OCI-LY1 (cell line): Measurements from ENCODE around the gene PKMYT1.

Experiments used
- CTCF ChIP-seq: fragments of 200-600 bp; sonication (generic), shearing (Covaris generic); IDR thresholded peaks from 2 replicates; pipeline ENCODE4 v1.5.1; 2017; ENCODE audit warnings: mild to moderate bottlenecking, antibody characterized with exemption, low read length, moderate library complexity, mixed read lengths
- EZH2 ChIP-seq: fragments of 200-600 bp; sonication (generic), shearing (Covaris generic); IDR thresholded peaks from 2 replicates; pipeline ENCODE4 v1.8.0; 2017; ENCODE audit warnings: borderline replicate concordance, mixed run types, mild to moderate bottlenecking, antibody characterized with exemption, low read length, moderate library complexity, mixed read lengths

GRCh38 chr16:2968368-2968737 lies 11.9 kb downstream of the PKMYT1 start:
- no peak for TF ChIP-seq CTCF
- TF ChIP-seq EZH2: no peak
